Measurements from ENCODE around the gene TNFAIP1.

The TNFAIP1 gene

GRCh38 chr17:28324781-28325180, 10.8 kb upstream of the TNFAIP1 start:
- no peak for DNase-seq (ENCODE audit: extremely low spot score)
- POLR2A ChIA-PET = interaction anchor here (3.8 kb wide), 1 partner anchor 10 kb away, joined by 20 read pairs; the partner anchor contains the start of genes IFT20 and TNFAIP1
- no peak for TF ChIP-seq L3MBTL2 (conservative IDR thresholded peaks at IDR 0.05)
- CTCF ChIA-PET = no interaction called here

DNA sequence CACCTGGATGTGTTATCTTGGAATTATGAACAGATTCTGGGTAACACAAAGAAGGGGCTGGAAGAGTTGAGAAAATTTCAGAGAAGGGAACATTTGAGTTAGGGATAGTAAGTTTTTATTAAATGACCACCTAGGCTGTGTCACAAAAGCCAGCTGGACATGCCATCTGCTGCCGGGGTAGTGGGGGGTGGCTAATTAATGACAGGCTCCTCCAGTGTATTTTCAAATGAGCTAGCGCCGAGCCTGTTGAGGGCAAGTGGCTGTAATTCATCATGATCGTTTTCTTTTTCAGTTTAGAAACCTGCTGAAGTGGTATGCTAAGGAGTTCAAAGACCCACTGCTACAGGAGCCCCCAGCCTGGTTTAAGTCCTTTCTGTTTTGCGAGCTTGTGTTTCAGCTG, 10.3 kb upstream of the TNFAIP1 start:
- no peak for TF ChIP-seq ZNF384 (IDR thresholded peaks at IDR 0.05)
- TF ChIP-seq SUZ12 (IDR thresholded peaks at IDR 0.05) = no peak
- TF ChIP-seq FOXK2 (IDR thresholded peaks at IDR 0.05) = no peak
- TF ChIP-seq ARNT (IDR thresholded peaks at IDR 0.05) = no peak
- TF ChIP-seq L3MBTL2 (conservative IDR thresholded peaks at IDR 0.05) = no peak
- ChIA-PET CTCF (no interaction called here), POLR2A (interaction anchor here (3.8 kb wide), 1 partner anchor 10 kb away, joined by 20 read pairs; the partner anchor contains the start of genes IFT20 and TNFAIP1)
- DNase-seq (ENCODE audit: extremely low spot score) = no peak

DNA sequence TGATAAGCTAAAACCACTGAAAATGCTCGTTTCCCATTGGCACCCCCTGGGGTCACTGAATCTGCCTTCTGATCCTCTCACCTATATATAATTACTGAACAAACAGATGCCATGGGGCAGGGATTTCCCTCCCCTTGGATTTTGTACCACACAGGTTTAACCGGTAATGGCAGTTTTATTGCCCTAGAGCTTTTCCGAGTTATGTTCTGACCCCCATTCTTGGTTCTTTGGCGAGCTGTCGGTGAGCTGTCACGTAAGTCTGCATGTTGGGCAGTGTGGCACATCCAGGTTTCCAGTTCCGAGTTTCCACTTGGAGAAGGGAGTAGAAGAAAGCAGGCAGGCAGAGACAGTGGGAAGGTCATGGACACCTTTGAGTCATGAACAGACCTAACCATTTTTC, 9.4 kb upstream of the TNFAIP1 start:
- ChIA-PET CTCF (no interaction called here), POLR2A (interaction anchor here (1.0 to 3.8 kb wide), 2 partner anchors 9 to 98 kb away, joined by 3 to 20 read pairs; partner anchors contain the start of genes IFT20 and TNFAIP1)
- TF ChIP-seq FOXA1 (IDR thresholded peaks at IDR 0.05) = no peak
- TF ChIP-seq BHLHE40 (IDR thresholded peaks at IDR 0.05; ENCODE audit: borderline replicate concordance) = no peak
- TF ChIP-seq ARNT (IDR thresholded peaks at IDR 0.05) = no peak
- TF ChIP-seq PKNOX1 (IDR thresholded peaks at IDR 0.05) = no peak
- TF ChIP-seq FOXK2 (IDR thresholded peaks at IDR 0.05) = no peak
- TF ChIP-seq LEF1 (IDR thresholded peaks at IDR 0.05; ENCODE audit: borderline replicate concordance) = no peak
- TF ChIP-seq NFRKB (IDR thresholded peaks at IDR 0.05) = no peak
- TF ChIP-seq HDGF (IDR thresholded peaks at IDR 0.05; ENCODE audit: borderline replicate concordance) = no peak
- TF ChIP-seq FOXM1 (IDR thresholded peaks at IDR 0.05; ENCODE audit: borderline replicate concordance) = no peak
- no peak for TF ChIP-seq TARDBP (IDR thresholded peaks at IDR 0.05)
- TF ChIP-seq CTBP1 (IDR thresholded peaks at IDR 0.05; ENCODE audit: borderline replicate concordance) = no peak
- TF ChIP-seq ZNF384 (IDR thresholded peaks at IDR 0.05) = no peak
- TF ChIP-seq SP1 (IDR thresholded peaks at IDR 0.05) = no peak
- TF ChIP-seq SUZ12 (IDR thresholded peaks at IDR 0.05) = no peak
- no peak for TF ChIP-seq L3MBTL2 (conservative IDR thresholded peaks at IDR 0.05)
- TF ChIP-seq ELF4 (IDR thresholded peaks at IDR 0.05) = no peak
- DNase-seq (ENCODE audit: extremely low spot score) = no peak

DNA sequence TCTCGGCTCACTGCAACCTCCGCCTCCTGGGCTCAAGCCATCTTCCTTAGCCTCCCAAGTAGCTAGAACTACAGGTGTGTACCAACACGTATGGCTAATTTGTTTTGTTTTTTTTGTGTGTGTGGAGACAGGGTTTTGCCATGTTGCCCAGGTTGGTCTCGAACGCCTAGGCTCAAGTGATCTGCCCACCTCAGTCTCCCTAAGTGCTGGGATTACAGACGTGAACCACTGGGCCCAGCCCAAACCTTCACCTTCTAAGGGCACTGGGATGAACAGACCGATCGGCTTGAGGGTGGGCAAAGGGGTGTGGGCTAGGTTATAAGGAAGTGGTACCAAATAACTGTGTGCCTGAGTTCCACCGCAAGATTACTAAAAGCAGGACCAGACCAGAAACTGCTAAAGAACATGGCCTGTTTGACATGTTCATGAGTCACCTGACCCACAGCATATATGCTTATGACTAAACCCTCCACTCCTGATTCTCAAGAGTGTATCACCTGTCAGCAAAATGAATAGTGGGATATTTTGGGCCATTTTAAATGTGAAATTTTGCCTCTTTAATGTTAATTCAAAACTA, 8.4 kb upstream of the TNFAIP1 start:
- ChIA-PET CTCF (no interaction called here), POLR2A (no interaction called here)
- TF ChIP-seq LEF1 (IDR thresholded peaks at IDR 0.05; ENCODE audit: borderline replicate concordance) (no peak), FOXM1 (IDR thresholded peaks at IDR 0.05; ENCODE audit: borderline replicate concordance) (no peak), HDGF (IDR thresholded peaks at IDR 0.05; ENCODE audit: borderline replicate concordance) (no peak), SP1 (IDR thresholded peaks at IDR 0.05) (no peak), ARNT (IDR thresholded peaks at IDR 0.05) (no peak), ZNF384 (IDR thresholded peaks at IDR 0.05) (no peak), BHLHE40 (IDR thresholded peaks at IDR 0.05; ENCODE audit: borderline replicate concordance) (no peak), FOXA1 (IDR thresholded peaks at IDR 0.05) (no peak), CTBP1 (IDR thresholded peaks at IDR 0.05; ENCODE audit: borderline replicate concordance) (no peak), NFRKB (IDR thresholded peaks at IDR 0.05) (no peak), SUZ12 (IDR thresholded peaks at IDR 0.05) (no peak), L3MBTL2 (conservative IDR thresholded peaks at IDR 0.05) (no peak), FOXK2 (IDR thresholded peaks at IDR 0.05) (no peak), TARDBP (IDR thresholded peaks at IDR 0.05) (no peak), ELF4 (IDR thresholded peaks at IDR 0.05) (no peak), PKNOX1 (IDR thresholded peaks at IDR 0.05) (no peak)
- no peak for DNase-seq (ENCODE audit: extremely low spot score)

DNA sequence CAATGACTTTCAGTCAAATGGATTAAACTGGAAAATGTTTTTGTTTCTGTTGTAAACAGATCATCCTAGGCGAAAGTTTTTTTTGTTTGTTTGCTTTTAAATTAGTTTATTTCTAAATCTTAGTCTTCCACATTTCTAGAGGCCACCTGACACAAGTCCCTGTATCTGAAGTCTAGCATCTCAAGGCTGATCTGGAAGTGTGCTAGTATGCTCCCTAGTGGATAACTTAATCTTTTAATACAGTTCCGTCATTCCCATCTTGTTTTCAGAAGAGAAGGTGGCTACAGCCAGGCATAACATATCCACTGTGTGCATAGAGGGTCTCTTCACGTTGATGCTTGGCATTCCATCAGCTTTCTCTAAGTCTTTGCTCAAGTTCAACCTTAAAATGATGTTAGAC, 7.9 kb upstream of the TNFAIP1 start:
- POLR2A ChIA-PET = no interaction called here

GRCh38 chr17:28328325-28328724, 7.2 kb upstream of the TNFAIP1 start:
- TF ChIP-seq SP1 (IDR thresholded peaks at IDR 0.05) (no peak), ELF4 (IDR thresholded peaks at IDR 0.05) (no peak), LEF1 (IDR thresholded peaks at IDR 0.05; ENCODE audit: borderline replicate concordance) (no peak), L3MBTL2 (conservative IDR thresholded peaks at IDR 0.05) (no peak)
- DNase-seq (ENCODE audit: extremely low spot score) = no peak
- ChIA-PET POLR2A (no interaction called here), CTCF (no interaction called here)

More for the DNA sequence above, 7.9 kb upstream of the TNFAIP1 start:
- TF ChIP-seq ELF4 (IDR thresholded peaks at IDR 0.05) (no peak), HDGF (IDR thresholded peaks at IDR 0.05; ENCODE audit: borderline replicate concordance) (no peak), NFRKB (IDR thresholded peaks at IDR 0.05) (no peak), L3MBTL2 (conservative IDR thresholded peaks at IDR 0.05) (no peak), LEF1 (IDR thresholded peaks at IDR 0.05; ENCODE audit: borderline replicate concordance) (no peak), CTBP1 (IDR thresholded peaks at IDR 0.05; ENCODE audit: borderline replicate concordance) (no peak), PKNOX1 (IDR thresholded peaks at IDR 0.05) (no peak), BHLHE40 (IDR thresholded peaks at IDR 0.05; ENCODE audit: borderline replicate concordance) (no peak), ZNF384 (IDR thresholded peaks at IDR 0.05) (no peak), FOXK2 (IDR thresholded peaks at IDR 0.05) (no peak), FOXA1 (IDR thresholded peaks at IDR 0.05) (no peak)
- no peak for DNase-seq (ENCODE audit: extremely low spot score)
- CTCF ChIA-PET = no interaction called here
